Sigmoid colon (tissue), 4 donors: ENCODE data around the gene STK4.

ENCODE experiments used
- POLR2AphosphoS5 ChIP-seq, 4 donors: sonication (generic); formaldehyde crosslinking; IDR thresholded peaks; one replicate each; pipeline ENCODE4 v1.6.1; 2017; ENCODE audit warnings: antibody characterized with exemption in 4 of 4
- TF ChIP-seq, protein P1 (sequence below), 4 experiments: fragments of 450-650 bp in 3 of 4; fragments of 200-600 bp in 1 of 4; IDR thresholded peaks; one replicate each; pipeline ENCODE4 v1.5.1; 2016 to 2019; ENCODE audit warnings: antibody characterized with exemption in 4 of 4, mild to moderate bottlenecking in 3 of 4, moderate library complexity in 2 of 4

DNA sequence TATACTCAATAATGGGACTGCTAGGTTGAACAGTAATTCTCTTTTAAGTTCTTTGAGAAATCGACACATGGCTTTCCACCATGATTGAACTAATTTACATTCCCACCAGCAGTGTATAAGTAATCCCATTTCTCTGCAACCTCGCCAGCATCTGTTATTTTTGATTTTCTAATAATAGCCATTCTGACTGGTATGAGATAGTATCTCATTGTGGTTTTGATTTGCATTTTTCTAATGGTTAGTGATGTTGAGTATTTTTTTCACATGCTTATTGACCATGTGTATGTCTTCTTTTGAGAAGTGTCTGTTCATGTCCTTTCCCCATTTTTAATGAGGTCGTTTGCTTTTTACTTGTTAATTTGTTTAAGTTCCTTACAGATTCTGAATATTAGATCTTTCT is 66.5 kb downstream of the STK4 start:
- TF ChIP-seq, protein P1, sequence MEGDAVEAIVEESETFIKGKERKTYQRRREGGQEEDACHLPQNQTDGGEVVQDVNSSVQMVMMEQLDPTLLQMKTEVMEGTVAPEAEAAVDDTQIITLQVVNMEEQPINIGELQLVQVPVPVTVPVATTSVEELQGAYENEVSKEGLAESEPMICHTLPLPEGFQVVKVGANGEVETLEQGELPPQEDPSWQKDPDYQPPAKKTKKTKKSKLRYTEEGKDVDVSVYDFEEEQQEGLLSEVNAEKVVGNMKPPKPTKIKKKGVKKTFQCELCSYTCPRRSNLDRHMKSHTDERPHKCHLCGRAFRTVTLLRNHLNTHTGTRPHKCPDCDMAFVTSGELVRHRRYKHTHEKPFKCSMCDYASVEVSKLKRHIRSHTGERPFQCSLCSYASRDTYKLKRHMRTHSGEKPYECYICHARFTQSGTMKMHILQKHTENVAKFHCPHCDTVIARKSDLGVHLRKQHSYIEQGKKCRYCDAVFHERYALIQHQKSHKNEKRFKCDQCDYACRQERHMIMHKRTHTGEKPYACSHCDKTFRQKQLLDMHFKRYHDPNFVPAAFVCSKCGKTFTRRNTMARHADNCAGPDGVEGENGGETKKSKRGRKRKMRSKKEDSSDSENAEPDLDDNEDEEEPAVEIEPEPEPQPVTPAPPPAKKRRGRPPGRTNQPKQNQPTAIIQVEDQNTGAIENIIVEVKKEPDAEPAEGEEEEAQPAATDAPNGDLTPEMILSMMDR (IDR thresholded peaks at IDR 0.05): no peak
- no peak for TF ChIP-seq POLR2AphosphoS5 (IDR thresholded peaks at IDR 0.05)
